Measurements from ENCODE around the gene PMF1. TPM values are rescaled to one million over a fixed set of nuclear protein-coding genes. Genes with fewer than 3 reads are reported as not detected.
A peak's percentile ranks its signal among the peaks of the same experiment; 100 is the strongest.
"Not testable (repeated sequence)": the region's sequence is repeated elsewhere in the genome, so short reads cannot be mapped to it uniquely, and the experiment has no call there.

Gene PMF1
- total RNA-seq, 1 donor from 2014 or later = 80.9 TPM

DNA sequence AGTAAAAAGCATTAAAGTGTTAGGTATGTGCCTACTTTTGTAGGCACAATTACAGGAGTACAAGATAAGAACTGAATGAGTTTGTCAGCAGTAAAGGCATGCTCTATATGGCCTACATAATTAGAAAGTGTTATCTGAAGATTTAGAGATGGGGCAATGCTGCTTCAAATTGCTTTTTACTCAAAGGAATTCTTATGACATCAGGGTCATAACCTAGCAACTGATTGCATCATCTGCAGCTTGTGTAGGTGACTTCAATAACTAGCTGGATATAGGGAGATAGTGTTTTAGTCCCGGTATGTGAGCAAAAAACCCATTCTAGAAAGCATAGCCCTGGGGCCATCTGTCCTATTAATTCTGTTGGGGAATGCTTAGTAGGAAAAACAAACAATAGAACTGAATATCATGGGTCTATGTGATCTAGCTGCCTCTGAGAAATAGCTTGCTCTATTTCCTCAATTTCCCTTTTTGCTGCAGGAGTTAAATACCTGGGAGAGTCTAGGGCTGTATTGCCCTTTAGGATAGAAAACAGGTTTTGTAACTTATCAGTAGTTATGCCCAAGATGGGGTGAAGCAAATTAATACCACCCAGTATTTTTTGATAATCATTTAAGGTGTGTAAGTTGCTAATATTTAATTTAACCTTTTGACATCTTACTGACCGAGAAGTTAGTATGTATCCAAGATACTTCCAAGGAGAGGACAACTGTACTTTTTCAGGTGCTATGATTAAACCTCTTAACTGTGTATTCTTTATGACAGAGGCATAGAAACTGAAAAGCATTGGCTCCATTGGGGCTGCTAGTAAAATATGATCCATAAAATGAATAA is 26.2 kb upstream of the PMF1 start:
- peaks cover 15% of the 10 kb centered on the region for H3K9me3 Mint-ChIP-seq (ENCODE audit: low read depth)
- not testable (repeated sequence) for H3K27me3 Mint-ChIP-seq; H3K36me3 Mint-ChIP-seq (ENCODE audit: insufficient read depth); H3K4me3 Mint-ChIP-seq (ENCODE audit: low read depth); DNase-seq (ENCODE audit: low spot score, unreplicated experiment)
- H3K4me1 Mint-ChIP-seq (ENCODE audit: low read depth) = peaks cover 17% of the 10 kb centered on the region
- peak overlapping the region; percentile 66 for H3K27ac Mint-ChIP-seq

DNA sequence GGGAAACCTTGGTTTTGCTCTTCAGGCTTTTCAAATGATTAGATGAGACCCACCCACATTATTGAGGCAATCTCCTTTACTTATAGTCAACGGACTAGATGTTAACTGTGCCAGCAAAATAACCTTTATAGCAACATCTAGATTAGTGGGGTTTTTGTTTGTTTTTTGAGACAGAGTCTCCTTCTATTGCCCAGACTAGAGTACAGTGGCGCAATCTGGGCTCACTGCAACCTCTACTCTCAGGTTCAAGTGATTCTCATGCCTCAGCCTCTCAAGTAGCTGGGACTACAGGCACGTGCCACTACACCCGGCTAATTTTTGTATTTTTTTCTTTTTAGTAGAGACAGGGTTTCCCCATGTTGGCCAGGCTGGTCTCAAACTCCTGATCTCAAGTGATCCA is 22.5 kb upstream of the PMF1 start:
- not testable (repeated sequence) for H3K27me3 Mint-ChIP-seq
- peaks cover 15% of the 10 kb centered on the region for H3K9me3 Mint-ChIP-seq (ENCODE audit: low read depth)

DNA sequence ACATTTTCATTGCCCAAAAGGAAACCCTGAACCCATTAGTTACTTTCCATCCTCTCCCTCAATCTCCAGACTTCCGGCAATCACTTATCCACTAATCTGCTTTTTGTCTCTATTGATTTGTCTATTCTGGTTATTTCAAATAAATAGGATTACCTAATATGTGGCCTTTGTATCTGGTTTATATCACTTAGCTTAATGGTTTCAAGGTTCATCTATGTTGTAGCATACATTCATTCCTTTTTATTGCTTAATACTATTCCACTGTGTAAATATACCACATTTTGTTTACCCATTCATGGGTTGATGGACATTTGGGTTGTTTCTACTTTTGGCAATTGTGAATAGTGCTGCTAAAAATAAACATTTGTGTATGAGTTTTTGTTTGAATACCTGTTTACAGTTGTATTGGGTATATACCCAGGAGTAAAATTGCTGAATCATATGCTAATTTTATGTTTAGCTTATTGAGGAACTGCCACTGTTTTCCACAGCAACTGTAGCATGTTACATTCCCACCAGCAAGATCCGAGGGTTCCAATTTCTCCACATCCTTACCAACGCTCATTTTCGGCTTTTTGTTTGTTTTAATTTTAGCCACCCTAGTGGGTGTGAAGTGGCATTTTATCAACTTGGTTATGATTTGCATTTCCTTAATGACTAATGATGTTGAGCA is 21.4 kb upstream of the PMF1 start:
- H3K27ac Mint-ChIP-seq = no peak overlapping the region
- no peak overlapping the region for H3K4me3 Mint-ChIP-seq (ENCODE audit: low read depth)
- TF ChIP-seq, protein P1, sequence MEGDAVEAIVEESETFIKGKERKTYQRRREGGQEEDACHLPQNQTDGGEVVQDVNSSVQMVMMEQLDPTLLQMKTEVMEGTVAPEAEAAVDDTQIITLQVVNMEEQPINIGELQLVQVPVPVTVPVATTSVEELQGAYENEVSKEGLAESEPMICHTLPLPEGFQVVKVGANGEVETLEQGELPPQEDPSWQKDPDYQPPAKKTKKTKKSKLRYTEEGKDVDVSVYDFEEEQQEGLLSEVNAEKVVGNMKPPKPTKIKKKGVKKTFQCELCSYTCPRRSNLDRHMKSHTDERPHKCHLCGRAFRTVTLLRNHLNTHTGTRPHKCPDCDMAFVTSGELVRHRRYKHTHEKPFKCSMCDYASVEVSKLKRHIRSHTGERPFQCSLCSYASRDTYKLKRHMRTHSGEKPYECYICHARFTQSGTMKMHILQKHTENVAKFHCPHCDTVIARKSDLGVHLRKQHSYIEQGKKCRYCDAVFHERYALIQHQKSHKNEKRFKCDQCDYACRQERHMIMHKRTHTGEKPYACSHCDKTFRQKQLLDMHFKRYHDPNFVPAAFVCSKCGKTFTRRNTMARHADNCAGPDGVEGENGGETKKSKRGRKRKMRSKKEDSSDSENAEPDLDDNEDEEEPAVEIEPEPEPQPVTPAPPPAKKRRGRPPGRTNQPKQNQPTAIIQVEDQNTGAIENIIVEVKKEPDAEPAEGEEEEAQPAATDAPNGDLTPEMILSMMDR (IDR thresholded peaks at IDR 0.05; ENCODE audit: unreplicated experiment) = no peak
- H3K4me1 Mint-ChIP-seq (ENCODE audit: low read depth) = peaks cover 10% of the 10 kb centered on the region
- H3K36me3 Mint-ChIP-seq (ENCODE audit: insufficient read depth) = peaks cover 8% of the 10 kb centered on the region
- peaks cover 14% of the 10 kb centered on the region for H3K9me3 Mint-ChIP-seq (ENCODE audit: low read depth)
- H3K27me3 Mint-ChIP-seq = no peaks in the 10 kb centered on the region
- DNase-seq (ENCODE audit: low spot score, unreplicated experiment) = no peak

More for the DNA sequence above, 22.5 kb upstream of the PMF1 start:
- peaks cover 10% of the 10 kb centered on the region for H3K4me1 Mint-ChIP-seq (ENCODE audit: low read depth)
- not testable (repeated sequence) for H3K27ac Mint-ChIP-seq; H3K4me3 Mint-ChIP-seq (ENCODE audit: low read depth); DNase-seq (ENCODE audit: low spot score, unreplicated experiment); H3K36me3 Mint-ChIP-seq (ENCODE audit: insufficient read depth)

DNA sequence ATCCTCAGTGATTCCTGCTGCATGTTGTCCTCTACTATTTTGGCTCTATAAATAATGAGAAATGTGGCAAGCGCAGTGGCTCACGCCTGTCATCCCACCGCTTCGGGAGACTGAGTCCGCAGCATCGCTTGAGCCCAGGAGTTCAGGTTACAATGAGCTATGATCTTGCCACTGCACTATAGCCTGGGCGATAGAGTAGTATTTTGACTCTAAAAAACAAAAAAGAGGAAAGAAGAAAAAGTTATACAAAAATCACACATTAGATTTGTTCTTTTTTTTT is 19.7 kb upstream of the PMF1 start:
- H3K27me3 Mint-ChIP-seq = no peaks in the 10 kb centered on the region
- H3K36me3 Mint-ChIP-seq (ENCODE audit: insufficient read depth) = peaks cover 5% of the 10 kb centered on the region
- peaks cover 10% of the 10 kb centered on the region for H3K9me3 Mint-ChIP-seq (ENCODE audit: low read depth)
- H3K4me3 Mint-ChIP-seq (ENCODE audit: low read depth) = peak overlapping the region; percentile 97
- TF ChIP-seq, protein P1 (IDR thresholded peaks at IDR 0.05; ENCODE audit: unreplicated experiment) = no peak
- H3K27ac Mint-ChIP-seq = no peak overlapping the region
- peaks cover 10% of the 10 kb centered on the region for H3K4me1 Mint-ChIP-seq (ENCODE audit: low read depth)
- no peak for DNase-seq (ENCODE audit: low spot score, unreplicated experiment)

DNA sequence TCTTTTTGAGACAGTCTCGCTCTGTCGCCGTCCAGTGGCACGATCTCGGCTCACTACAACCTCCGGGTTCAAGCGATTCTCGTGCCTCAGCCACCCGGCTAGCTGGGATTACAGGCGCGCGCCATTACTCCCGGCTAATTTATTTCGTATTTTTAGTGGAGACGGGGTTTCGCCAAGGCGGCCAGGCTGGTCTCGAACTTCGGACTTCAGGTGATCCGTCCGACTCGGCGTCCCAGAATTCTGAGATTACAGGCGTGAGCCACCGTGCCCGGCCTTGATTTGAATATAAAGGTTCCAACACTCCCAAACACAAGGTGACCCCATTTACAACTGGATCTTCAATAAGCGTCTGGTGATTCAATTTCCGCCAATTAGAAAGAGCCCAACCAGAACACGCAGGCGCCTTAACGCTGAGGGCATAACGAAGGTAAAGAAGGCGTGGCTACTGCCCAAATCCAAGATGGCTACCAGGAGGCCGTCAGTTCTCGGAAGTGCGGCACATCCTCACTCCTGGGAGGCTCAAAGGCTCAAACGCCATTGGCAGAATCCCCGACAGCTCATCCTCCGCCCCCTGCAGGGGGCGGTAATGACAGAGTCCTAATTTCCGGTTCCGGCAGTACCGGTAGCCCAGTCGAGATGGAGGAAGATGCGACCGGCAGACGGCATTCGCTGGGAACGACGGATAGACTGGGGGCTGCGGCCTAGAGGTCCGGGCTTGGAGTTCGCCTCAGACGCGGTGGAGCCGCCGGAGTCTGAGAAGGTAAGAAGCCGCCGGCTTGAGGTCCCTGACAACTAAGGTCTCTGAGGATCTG is 19.1 kb upstream of the PMF1 start, which contains the start of gene SLC25A44:
Gene SLC25A44, plus strand, starts transcription at position 617 of the 812 bp plus-strand sequence. CDS start 5,744 bp downstream, outside the sequence.
- DNase-seq (ENCODE audit: low spot score, unreplicated experiment) = peak; percentile 86
- peaks cover 10% of the 10 kb centered on the region for H3K4me1 Mint-ChIP-seq (ENCODE audit: low read depth)
- peak within 1 kb of the TSS; percentile 85 for H3K27ac Mint-ChIP-seq
- no peaks in the 10 kb centered on the region for H3K27me3 Mint-ChIP-seq
- H3K36me3 Mint-ChIP-seq (ENCODE audit: insufficient read depth) = peaks cover 5% of the 10 kb centered on the region
- TF ChIP-seq, protein P1 (IDR thresholded peaks at IDR 0.05; ENCODE audit: unreplicated experiment) = peak; percentile 63
- H3K9me3 Mint-ChIP-seq (ENCODE audit: low read depth) = peaks cover 10% of the 10 kb centered on the region
- H3K4me3 Mint-ChIP-seq (ENCODE audit: low read depth) = peak within 1 kb of the TSS; percentile 97

DNA sequence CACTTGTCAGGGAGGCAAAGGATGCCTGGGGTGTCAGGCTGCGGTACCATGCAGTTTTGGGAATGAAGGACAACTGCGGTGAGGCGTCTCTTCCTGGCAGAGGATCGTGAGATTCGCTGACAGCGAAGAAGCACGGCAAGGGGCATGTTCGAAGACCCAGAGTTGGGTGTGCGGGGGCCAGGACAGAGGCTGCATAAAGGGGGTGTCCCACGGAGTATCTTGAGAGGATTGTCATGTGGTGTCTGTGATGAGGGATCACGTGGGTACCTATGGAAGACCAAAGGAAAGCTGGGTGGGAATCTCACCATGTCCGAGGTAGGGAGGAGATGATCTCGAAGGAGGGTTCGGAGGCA is 18.5 kb upstream of the PMF1 start:
- TF ChIP-seq, protein P1 (IDR thresholded peaks at IDR 0.05; ENCODE audit: unreplicated experiment) = no peak
- H3K27ac Mint-ChIP-seq = peak overlapping the region; percentile 85
- no peak for DNase-seq (ENCODE audit: low spot score, unreplicated experiment)
- H3K4me1 Mint-ChIP-seq (ENCODE audit: low read depth) = peaks cover 10% of the 10 kb centered on the region
- H3K9me3 Mint-ChIP-seq (ENCODE audit: low read depth) = peaks cover 6% of the 10 kb centered on the region
- H3K27me3 Mint-ChIP-seq = no peaks in the 10 kb centered on the region
- peak overlapping the region; percentile 97 for H3K4me3 Mint-ChIP-seq (ENCODE audit: low read depth)
- peaks cover 5% of the 10 kb centered on the region for H3K36me3 Mint-ChIP-seq (ENCODE audit: insufficient read depth)
